ENCODE measurements around the gene SCN9A. TPM values are rescaled to one million over a fixed set of nuclear protein-coding genes. Genes with fewer than 3 reads are reported as not detected.
"Not testable (repeated sequence)": the region's sequence is repeated elsewhere in the genome, so short reads cannot be mapped to it uniquely, and the experiment has no call there.

The SCN9A gene
- total RNA-seq, 1 donor, result 0.63 TPM

GRCh38 chr2:166332106-166332505 lies 43.6 kb downstream of the SCN9A start:
- Histone ChIP-seq H3K27me3 (ENCODE audit: insufficient read depth, low read length) (no peaks in the 10 kb centered on the region), H3K4me1 (ENCODE audit: insufficient read depth, low read length) (no peaks in the 10 kb centered on the region), H3K9me3 (ENCODE audit: low read depth, low read length) (no peaks in the 10 kb centered on the region), H3K4me3 (ENCODE audit: low read length) (no peak overlapping the region)

GRCh38 chr2:166331468-166331867 lies 44.3 kb downstream of the SCN9A start:
- H3K9me3 ChIP-seq (ENCODE audit: low read depth, low read length), result no peaks in the 10 kb centered on the region
- no peaks in the 10 kb centered on the region for H3K27me3 ChIP-seq (ENCODE audit: insufficient read depth, low read length)
- no peaks in the 10 kb centered on the region for H3K4me1 ChIP-seq (ENCODE audit: insufficient read depth, low read length)
- no peak overlapping the region for H3K4me3 ChIP-seq (ENCODE audit: low read length)

GRCh38 chr2:166329465-166329864 lies 46.3 kb downstream of the SCN9A start:
- H3K4me3 ChIP-seq (ENCODE audit: low read length), result no peak overlapping the region
- no peaks in the 10 kb centered on the region for H3K4me1 ChIP-seq (ENCODE audit: insufficient read depth, low read length)
- no peaks in the 10 kb centered on the region for H3K9me3 ChIP-seq (ENCODE audit: low read depth, low read length)
- no peaks in the 10 kb centered on the region for H3K27me3 ChIP-seq (ENCODE audit: insufficient read depth, low read length)

GRCh38 chr2:166328147-166328546 lies 47.6 kb downstream of the SCN9A start:
- Histone ChIP-seq H3K4me1 (ENCODE audit: insufficient read depth, low read length) (no peaks in the 10 kb centered on the region), H3K9me3 (ENCODE audit: low read depth, low read length) (no peaks in the 10 kb centered on the region), H3K27me3 (ENCODE audit: insufficient read depth, low read length) (no peaks in the 10 kb centered on the region), H3K4me3 (ENCODE audit: low read length) (no peak overlapping the region)

DNA sequence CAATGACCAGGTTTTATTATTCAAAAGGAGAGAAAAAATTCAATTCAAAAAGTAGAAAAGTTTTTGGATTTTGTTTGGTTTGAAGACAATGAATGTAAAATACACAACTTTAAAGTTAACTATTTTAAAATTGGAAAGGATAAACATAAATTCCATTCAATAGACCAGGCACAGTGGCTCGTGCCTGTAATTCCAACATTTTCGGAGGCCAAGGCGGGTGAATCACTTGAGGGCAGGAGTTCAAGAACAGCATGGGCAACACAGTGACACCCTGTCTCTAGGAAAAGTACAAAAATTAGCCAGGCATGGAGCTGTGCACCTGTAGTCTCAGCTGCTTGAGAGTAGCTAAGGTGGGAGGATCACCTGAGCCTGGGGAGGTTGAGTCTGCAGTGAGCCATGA lies 54.7 kb downstream of the SCN9A start:
- Histone ChIP-seq H3K4me1 (ENCODE audit: insufficient read depth, low read length) (no peaks in the 10 kb centered on the region), H3K9me3 (ENCODE audit: low read depth, low read length) (no peaks in the 10 kb centered on the region), H3K27me3 (ENCODE audit: insufficient read depth, low read length) (no peaks in the 10 kb centered on the region), H3K4me3 (ENCODE audit: low read length) (no peak overlapping the region)

- no peaks in the 10 kb centered on the region for H3K4me1 ChIP-seq (ENCODE audit: insufficient read depth, low read length)
- H3K4me3 ChIP-seq (ENCODE audit: low read length), result no peak overlapping the region
- no peaks in the 10 kb centered on the region for H3K27me3 ChIP-seq (ENCODE audit: insufficient read depth, low read length)
- no peaks in the 10 kb centered on the region for H3K9me3 ChIP-seq (ENCODE audit: low read depth, low read length)
Observed at GRCh38 chr2:166314022-166314759, 61.6 kb downstream of the SCN9A start.

DNA sequence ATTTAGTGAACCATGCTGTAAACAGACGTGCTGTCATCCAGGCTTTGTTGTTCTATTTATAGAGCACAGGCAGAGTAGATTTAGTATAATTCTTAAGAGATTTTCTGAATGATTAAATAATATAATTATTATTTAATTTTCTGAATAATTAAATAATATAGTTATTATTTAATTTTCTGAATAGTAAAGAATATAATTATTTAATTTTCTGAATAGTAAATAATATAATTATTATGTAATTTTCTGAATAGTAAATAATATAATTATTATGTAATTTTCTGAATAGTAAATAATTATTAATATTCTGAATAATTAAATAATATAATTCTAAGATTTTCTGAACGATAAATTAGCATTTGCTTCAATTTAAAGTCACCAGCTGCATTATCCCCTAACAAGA lies 62.9 kb downstream of the SCN9A start:
- not testable (repeated sequence) for H3K27me3 ChIP-seq (ENCODE audit: insufficient read depth, low read length)

GRCh38 chr2:166307326-166307725 lies 68.4 kb downstream of the SCN9A start:
- H3K4me3 ChIP-seq (ENCODE audit: low read length), result no peak overlapping the region
- H3K27me3 ChIP-seq (ENCODE audit: insufficient read depth, low read length), result no peaks in the 10 kb centered on the region
- H3K9me3 ChIP-seq (ENCODE audit: low read depth, low read length), result no peaks in the 10 kb centered on the region
- H3K4me1 ChIP-seq (ENCODE audit: insufficient read depth, low read length), result no peaks in the 10 kb centered on the region

More for the DNA sequence above, 62.9 kb downstream of the SCN9A start:
- H3K4me3 ChIP-seq (ENCODE audit: low read length); H3K9me3 ChIP-seq (ENCODE audit: low read depth, low read length); H3K4me1 ChIP-seq (ENCODE audit: insufficient read depth, low read length): not testable (repeated sequence)

DNA sequence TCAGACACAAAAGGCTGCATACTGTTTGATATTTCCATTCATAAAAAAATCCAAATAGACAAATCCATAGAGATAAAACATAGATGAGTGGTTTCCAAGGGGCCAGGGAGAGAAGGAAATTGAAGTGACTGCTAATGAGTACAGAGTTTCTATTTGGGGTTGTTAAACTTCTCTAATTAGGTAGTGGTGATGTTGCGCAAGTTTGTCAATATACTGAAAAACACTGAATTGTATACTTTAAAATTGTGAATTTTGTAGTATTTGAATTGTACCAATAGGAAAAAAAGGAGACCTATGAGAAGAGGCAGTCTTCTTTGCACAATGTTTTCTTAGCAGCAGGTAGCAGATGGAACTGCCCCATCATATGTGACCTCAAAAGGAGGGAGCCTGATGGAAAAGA lies 71.1 kb downstream of the SCN9A start:
- H3K4me1 ChIP-seq (ENCODE audit: insufficient read depth, low read length), result no peaks in the 10 kb centered on the region
- H3K9me3 ChIP-seq (ENCODE audit: low read depth, low read length), result no peaks in the 10 kb centered on the region
- no peaks in the 10 kb centered on the region for H3K27me3 ChIP-seq (ENCODE audit: insufficient read depth, low read length)
- no peak overlapping the region for H3K4me3 ChIP-seq (ENCODE audit: low read length)

- H3K4me3 ChIP-seq (ENCODE audit: low read length), result no peak overlapping the region
- H3K4me1 ChIP-seq (ENCODE audit: insufficient read depth, low read length), result no peaks in the 10 kb centered on the region
- H3K9me3 ChIP-seq (ENCODE audit: low read depth, low read length), result no peaks in the 10 kb centered on the region
- no peaks in the 10 kb centered on the region for H3K27me3 ChIP-seq (ENCODE audit: insufficient read depth, low read length)
Observed at GRCh38 chr2:166302036-166302435, 73.7 kb downstream of the SCN9A start.

DNA sequence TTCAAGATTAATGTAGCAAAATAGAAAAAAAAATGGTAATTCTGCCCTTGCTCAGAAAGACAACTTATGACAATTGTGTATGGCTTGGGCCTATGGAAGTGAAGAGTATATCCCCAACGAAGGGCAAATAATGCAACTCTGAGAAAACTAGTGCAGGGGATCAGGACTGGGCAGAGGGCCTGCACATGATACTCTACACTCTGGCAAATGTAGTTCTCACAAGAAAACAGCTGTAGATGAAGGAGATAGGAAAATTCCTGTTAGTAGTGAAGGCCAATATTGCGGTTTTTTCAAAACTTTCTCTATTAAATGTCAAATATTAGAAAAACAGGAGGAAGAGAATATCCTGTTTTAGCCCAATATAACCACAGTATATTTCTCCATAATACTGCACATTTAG lies 77.8 kb downstream of the SCN9A start:
- Histone ChIP-seq H3K9me3 (ENCODE audit: low read depth, low read length) (peaks cover 4% of the 10 kb centered on the region), H3K4me3 (ENCODE audit: low read length) (no peak overlapping the region), H3K4me1 (ENCODE audit: insufficient read depth, low read length) (no peaks in the 10 kb centered on the region), H3K27me3 (ENCODE audit: insufficient read depth, low read length) (no peaks in the 10 kb centered on the region)

GRCh38 chr2:166293984-166294383 lies 81.8 kb downstream of the SCN9A start:
- no peak overlapping the region for H3K4me3 ChIP-seq (ENCODE audit: low read length)
- no peaks in the 10 kb centered on the region for H3K27me3 ChIP-seq (ENCODE audit: insufficient read depth, low read length)
- H3K9me3 ChIP-seq (ENCODE audit: low read depth, low read length), result peaks cover 4% of the 10 kb centered on the region
- no peaks in the 10 kb centered on the region for H3K4me1 ChIP-seq (ENCODE audit: insufficient read depth, low read length)

DNA sequence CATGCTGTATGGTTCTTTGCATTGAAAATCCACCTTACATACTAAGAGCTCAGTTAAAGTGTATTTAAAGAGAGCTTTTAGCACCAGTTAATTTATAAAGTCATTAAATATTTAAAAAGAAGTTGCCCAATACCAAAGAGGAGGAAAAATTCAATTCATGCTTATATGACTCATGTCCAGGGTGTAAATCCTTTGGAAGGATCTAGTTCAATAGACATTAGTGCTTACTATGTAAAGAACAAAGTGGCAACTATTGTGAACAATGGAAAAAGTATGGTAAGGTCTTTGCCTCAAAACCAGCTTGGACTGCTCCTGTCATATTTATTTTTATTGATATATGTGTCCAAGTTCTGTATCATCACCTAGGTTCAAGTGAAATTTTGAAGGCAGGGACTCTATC lies 90.5 kb downstream of the SCN9A start:
- H3K27me3 ChIP-seq (ENCODE audit: insufficient read depth, low read length), result no peaks in the 10 kb centered on the region
- no peaks in the 10 kb centered on the region for H3K4me1 ChIP-seq (ENCODE audit: insufficient read depth, low read length)
- H3K9me3 ChIP-seq (ENCODE audit: low read depth, low read length), result no peaks in the 10 kb centered on the region
- H3K4me3 ChIP-seq (ENCODE audit: low read length), result no peak overlapping the region

- no peaks in the 10 kb centered on the region for H3K4me1 ChIP-seq (ENCODE audit: insufficient read depth, low read length)
- H3K4me3 ChIP-seq (ENCODE audit: low read length), result no peak overlapping the region
- H3K9me3 ChIP-seq (ENCODE audit: low read depth, low read length), result no peaks in the 10 kb centered on the region
- H3K27me3 ChIP-seq (ENCODE audit: insufficient read depth, low read length), result no peaks in the 10 kb centered on the region
Observed at GRCh38 chr2:166284359-166284758, 91.4 kb downstream of the SCN9A start.

- Histone ChIP-seq H3K9me3 (ENCODE audit: low read depth, low read length) (no peaks in the 10 kb centered on the region), H3K4me3 (ENCODE audit: low read length) (no peak overlapping the region), H3K27me3 (ENCODE audit: insufficient read depth, low read length) (no peaks in the 10 kb centered on the region), H3K4me1 (ENCODE audit: insufficient read depth, low read length) (no peaks in the 10 kb centered on the region)
Observed at GRCh38 chr2:166282154-166282553, 93.6 kb downstream of the SCN9A start.

- Histone ChIP-seq H3K27me3 (ENCODE audit: insufficient read depth, low read length) (no peaks in the 10 kb centered on the region), H3K4me1 (ENCODE audit: insufficient read depth, low read length) (no peaks in the 10 kb centered on the region), H3K9me3 (ENCODE audit: low read depth, low read length) (no peaks in the 10 kb centered on the region), H3K4me3 (ENCODE audit: low read length) (no peak overlapping the region)
Observed at GRCh38 chr2:166278856-166279255, 96.9 kb downstream of the SCN9A start.

All from mononuclear cell (primary cell).